Measurements from ENCODE around the gene MAN1A1. TPM values are rescaled to one million over a fixed set of nuclear protein-coding genes. Genes with fewer than 3 reads are reported as not detected.

The MAN1A1 gene
- total RNA-seq, 1 experiment from 2014 or later: 6.8 TPM

DNA sequence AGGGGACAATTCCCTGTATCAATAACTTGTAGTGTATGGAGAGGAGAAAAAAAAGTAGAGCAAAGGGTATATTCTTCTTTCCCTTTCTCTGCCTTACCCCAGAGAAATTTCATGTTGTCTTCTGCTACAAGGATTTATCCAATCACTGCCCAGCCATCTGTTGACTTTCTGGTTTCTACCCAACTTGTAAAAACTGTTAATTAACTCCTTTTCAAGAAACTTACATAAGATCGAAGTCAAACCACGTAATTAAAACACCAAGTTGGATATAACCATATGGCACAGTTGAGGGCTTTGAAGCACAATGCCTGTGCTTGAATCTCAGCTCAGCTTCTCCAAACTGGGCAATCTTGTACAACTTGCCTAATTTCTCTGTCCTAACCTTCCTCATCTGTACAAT is 99.5 kb downstream of the MAN1A1 start:
- H3K36me3 Mint-ChIP-seq: no peaks in the 10 kb centered on the region
- no peak for ATAC-seq
- no peak overlapping the region for H3K4me3 Mint-ChIP-seq
- no peaks in the 10 kb centered on the region for H3K4me1 Mint-ChIP-seq
- H3K27me3 Mint-ChIP-seq (ENCODE audit: low read depth): no peaks in the 10 kb centered on the region
- DNase-seq (ENCODE audit: low spot score): no peak
- CTCF ChIA-PET: no interaction called here
- H3K27ac Mint-ChIP-seq: no peak overlapping the region
- TF ChIP-seq TCF7 (CRISPR knock-in tag; IDR thresholded peaks at IDR 0.05; ENCODE audit: low read depth) (no peak), TEAD1 (CRISPR knock-in tag; IDR thresholded peaks at IDR 0.05) (no peak), MYBL2 (CRISPR knock-in tag; IDR thresholded peaks at IDR 0.05) (no peak), NR2C2 (CRISPR knock-in tag; IDR thresholded peaks at IDR 0.05) (no peak), ZNF121 (CRISPR knock-in tag; IDR thresholded peaks at IDR 0.05) (no peak), ZNF219 (CRISPR knock-in tag; IDR thresholded peaks at IDR 0.05; ENCODE audit: borderline replicate concordance) (no peak), PRRX2 (CRISPR knock-in tag; IDR thresholded peaks at IDR 0.05) (no peak), HMGA2 (CRISPR knock-in tag; IDR thresholded peaks at IDR 0.05) (no peak), IRF2 (CRISPR knock-in tag; IDR thresholded peaks at IDR 0.05; ENCODE audit: borderline replicate concordance, low read depth) (no peak)
- TF ChIP-seq, protein P1, sequence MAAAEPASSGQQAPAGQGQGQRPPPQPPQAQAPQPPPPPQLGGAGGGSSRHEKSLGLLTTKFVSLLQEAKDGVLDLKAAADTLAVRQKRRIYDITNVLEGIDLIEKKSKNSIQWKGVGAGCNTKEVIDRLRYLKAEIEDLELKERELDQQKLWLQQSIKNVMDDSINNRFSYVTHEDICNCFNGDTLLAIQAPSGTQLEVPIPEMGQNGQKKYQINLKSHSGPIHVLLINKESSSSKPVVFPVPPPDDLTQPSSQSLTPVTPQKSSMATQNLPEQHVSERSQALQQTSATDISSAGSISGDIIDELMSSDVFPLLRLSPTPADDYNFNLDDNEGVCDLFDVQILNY (CRISPR knock-in tag; IDR thresholded peaks at IDR 0.05): no peak
- TF ChIP-seq, protein P2, sequence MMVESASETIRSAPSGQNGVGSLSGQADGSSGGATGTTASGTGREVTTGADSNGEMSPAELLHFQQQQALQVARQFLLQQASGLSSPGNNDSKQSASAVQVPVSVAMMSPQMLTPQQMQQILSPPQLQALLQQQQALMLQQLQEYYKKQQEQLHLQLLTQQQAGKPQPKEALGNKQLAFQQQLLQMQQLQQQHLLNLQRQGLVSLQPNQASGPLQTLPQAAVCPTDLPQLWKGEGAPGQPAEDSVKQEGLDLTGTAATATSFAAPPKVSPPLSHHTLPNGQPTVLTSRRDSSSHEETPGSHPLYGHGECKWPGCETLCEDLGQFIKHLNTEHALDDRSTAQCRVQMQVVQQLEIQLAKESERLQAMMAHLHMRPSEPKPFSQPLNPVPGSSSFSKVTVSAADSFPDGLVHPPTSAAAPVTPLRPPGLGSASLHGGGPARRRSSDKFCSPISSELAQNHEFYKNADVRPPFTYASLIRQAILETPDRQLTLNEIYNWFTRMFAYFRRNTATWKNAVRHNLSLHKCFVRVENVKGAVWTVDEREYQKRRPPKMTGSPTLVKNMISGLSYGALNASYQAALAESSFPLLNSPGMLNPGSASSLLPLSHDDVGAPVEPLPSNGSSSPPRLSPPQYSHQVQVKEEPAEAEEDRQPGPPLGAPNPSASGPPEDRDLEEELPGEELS (CRISPR knock-in tag; IDR thresholded peaks at IDR 0.05): no peak
- H3K9me3 Mint-ChIP-seq: no peaks in the 10 kb centered on the region
- POLR2A ChIA-PET: no interaction called here

- ATAC-seq: no peak
- Mint-ChIP-seq H3K9me3 (no peaks in the 10 kb centered on the region), H3K36me3 (no peaks in the 10 kb centered on the region), H3K27ac (no peak overlapping the region), H3K4me1 (no peaks in the 10 kb centered on the region), H3K27me3 (ENCODE audit: low read depth) (no peaks in the 10 kb centered on the region), H3K4me3 (no peak overlapping the region)
- DNase-seq (ENCODE audit: low spot score): no peak
- CTCF ChIA-PET: no interaction called here
- POLR2A ChIA-PET: no interaction called here
- TF ChIP-seq MLX (CRISPR knock-in tag; IDR thresholded peaks at IDR 0.05) (no peak), KAT7 (CRISPR knock-in tag; IDR thresholded peaks at IDR 0.05; ENCODE audit: borderline replicate concordance) (no peak), ZNF317 (CRISPR knock-in tag; IDR thresholded peaks at IDR 0.05; ENCODE audit: borderline replicate concordance, low read depth) (no peak), FOXP1 (CRISPR knock-in tag; IDR thresholded peaks at IDR 0.05; ENCODE audit: borderline replicate concordance) (no peak), E2F1 (CRISPR knock-in tag; IDR thresholded peaks at IDR 0.05) (no peak)
- TF ChIP-seq, protein P3, sequence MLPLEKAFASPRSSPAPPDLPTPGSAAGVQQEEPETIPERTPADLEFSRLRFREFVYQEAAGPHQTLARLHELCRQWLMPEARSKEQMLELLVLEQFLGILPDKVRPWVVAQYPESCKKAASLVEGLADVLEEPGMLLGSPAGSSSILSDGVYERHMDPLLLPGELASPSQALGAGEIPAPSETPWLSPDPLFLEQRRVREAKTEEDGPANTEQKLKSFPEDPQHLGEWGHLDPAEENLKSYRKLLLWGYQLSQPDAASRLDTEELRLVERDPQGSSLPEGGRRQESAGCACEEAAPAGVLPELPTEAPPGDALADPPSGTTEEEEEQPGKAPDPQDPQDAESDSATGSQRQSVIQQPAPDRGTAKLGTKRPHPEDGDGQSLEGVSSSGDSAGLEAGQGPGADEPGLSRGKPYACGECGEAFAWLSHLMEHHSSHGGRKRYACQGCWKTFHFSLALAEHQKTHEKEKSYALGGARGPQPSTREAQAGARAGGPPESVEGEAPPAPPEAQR (CRISPR knock-in tag; IDR thresholded peaks at IDR 0.05): no peak
Measured at GRCh38 chr6:119249319-119249718, 100.2 kb downstream of the MAN1A1 start.

DNA sequence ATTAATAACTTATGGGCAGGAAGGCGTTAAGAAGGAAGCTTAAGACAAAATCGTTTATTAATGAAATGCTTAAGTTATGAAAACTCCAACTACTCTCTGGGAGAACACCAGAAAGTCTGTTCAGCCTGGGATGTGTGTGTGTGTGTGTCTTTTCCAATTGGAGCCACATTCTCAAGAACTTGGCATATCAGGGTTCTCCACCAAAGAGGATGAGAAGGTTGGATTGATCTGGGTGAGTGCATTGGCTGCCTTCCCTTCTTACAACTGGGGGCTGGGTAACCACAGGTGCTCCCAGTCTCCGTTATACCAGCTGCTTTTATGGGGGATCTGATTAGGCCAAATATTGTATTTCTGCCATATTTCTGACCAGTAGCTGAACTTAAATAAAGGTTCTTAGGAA is 102.1 kb downstream of the MAN1A1 start:
- TF ChIP-seq ATF3 (CRISPR knock-in tag; conservative IDR thresholded peaks at IDR 0.05) (no peak), PRDM15 (CRISPR knock-in tag; IDR thresholded peaks at IDR 0.05) (no peak), ZNF138 (CRISPR knock-in tag; conservative IDR thresholded peaks at IDR 0.05) (no peak), ZNF263 (CRISPR knock-in tag; IDR thresholded peaks at IDR 0.05; ENCODE audit: low read depth) (no peak)
- ChIA-PET CTCF (no interaction called here), POLR2A (no interaction called here)
- Mint-ChIP-seq H3K4me1 (no peaks in the 10 kb centered on the region), H3K36me3 (no peaks in the 10 kb centered on the region), H3K4me3 (no peak overlapping the region), H3K27ac (no peak overlapping the region), H3K27me3 (ENCODE audit: low read depth) (no peaks in the 10 kb centered on the region), H3K9me3 (no peaks in the 10 kb centered on the region)
- ATAC-seq (no peak), DNase-seq (ENCODE audit: low spot score) (no peak)
